NCI-H2227 treated with DMSO at 0.1 percent for 48 hours (cell line): ENCODE results near the gene SH2D7.

Experiments
- DNase-seq: peaks from one replicate; lab custom pipeline; 2025; lab: John Stamatoyannopoulos, UW

SH2D7 gene

DNA sequence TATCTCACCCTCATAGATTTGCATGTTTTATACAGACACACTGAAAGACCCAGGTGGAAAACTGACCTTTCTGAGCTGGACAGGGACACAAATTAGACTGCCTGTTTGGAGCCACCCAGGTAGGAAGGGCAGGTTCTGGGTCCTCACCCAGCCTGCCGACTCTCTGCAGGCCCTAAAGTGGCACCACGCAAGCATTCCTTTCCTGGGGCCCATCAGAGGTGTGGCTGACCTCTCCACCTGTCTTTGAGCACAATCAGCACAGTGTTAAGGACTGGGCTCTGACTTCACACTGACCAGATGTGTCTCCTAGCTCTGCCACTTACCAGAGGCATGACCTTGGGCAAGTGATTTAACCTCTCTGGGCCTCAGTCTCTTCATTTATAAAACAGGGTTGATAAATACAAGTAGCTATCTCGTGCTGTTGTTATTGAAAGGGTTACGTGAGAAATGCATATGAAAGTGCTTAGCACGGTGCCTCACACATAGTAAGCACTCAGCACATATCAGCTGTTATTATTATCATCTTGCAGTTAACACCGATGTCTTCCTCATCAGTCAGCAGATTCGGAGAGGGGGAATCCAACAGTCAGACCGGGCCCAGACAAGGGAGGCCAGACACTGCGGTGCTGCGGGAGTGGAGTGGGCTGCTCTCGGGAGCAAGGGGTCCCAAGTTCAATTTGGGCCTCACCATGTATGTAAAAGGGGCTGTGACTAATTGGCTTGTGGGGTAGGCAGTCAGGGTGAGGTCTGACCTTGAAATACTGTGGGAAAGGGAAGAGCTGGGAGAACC, 12.9 kb upstream of the SH2D7 start:
- DNase-seq = no peak

DNA sequence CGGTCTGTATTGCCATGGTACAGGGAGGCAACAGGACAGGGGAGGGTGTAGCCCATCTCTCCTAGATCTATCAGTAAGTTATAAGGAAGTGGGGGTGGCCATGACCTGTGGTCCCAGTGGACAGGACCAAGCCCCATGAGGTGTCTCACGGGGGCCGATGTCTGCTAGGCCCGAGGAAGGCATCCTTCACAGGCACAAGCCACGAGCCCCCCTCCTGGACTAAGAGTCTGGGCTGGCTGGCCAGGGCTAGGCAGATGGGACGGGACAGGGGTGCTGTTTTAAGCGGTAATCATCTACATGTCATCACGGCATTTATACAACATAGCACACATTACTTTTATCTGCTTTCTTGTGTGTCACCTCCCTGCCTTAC, 12.3 kb upstream of the SH2D7 start:
- no peak for DNase-seq

GRCh38 chr15:78082106-78082742, 10.1 kb upstream of the SH2D7 start:
- DNase-seq = no peak

DNA sequence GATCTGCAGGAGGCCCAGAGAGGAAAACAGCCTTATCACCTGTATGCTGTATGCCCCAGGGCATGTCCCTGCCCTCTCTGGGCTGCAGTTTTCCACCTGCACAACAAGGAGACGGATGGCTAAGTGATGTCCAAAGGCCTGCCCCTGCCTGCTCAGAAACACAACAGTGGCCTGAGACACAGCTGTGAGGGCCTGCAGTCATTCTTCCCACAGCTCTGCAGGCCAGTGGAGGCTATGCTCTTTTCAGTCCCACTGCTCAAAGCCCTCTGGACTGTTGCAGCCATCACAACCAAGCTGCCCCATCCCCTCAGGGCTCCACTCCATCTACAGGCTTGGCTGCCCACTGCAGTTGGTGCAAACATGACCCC, 9.6 kb upstream of the SH2D7 start:
- no peak for DNase-seq

- no peak for DNase-seq
These were observed 9.2 kb upstream of the SH2D7 start for GRCh38 chr15:78083186-78083585.

DNA sequence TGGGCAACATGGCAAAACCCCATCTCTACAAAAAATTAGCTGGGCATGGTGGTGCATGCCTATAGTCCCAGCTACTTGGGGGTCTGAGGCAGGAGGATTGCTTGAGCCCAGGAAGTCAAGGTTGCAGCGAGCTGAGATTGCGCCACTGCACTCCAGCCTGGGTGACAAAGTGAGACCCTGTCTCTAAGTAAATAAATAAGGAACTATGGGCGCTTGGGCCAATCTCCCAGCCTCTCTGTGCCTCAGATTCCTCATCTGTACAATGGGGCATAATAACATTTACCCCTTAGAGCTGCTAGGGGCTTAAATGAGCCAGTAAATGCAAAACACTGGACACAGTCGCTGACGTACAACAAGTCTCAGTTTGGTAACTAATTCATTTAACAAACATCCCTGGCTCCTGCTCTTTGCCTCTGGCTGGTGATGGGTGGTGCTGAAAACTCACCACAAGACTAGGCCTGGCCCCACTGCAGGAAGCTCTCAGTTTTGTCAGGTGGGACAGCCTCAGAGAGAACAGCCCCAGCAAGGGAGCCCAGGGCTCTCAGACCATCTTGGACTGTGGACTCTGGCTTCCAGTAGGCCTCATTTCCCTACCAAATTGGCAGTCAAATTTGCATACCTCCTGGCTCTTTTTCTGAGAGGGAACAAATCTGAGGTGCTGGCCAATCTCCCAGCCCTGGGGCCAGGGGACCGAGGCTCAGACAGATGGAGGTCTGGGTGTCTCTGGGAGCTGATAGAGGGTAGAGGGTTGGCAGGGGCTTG, 8.5 kb upstream of the SH2D7 start:
- DNase-seq = no peak

DNA sequence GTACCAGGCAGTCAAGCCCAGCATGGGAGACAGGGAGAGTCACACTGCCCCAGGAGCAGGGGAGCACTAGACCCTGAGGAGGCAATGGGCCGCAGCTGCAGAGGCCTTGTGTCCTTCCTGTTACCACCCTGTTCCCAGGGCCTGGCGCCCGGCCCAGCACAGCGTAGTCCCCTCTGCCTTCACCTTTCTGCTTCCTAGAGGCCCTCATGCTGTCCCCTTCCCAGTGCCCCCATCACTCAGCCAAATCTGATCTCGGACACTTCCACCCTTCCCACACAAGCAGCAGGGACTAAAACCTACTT, 8.0 kb upstream of the SH2D7 start:
- no peak for DNase-seq

DNA sequence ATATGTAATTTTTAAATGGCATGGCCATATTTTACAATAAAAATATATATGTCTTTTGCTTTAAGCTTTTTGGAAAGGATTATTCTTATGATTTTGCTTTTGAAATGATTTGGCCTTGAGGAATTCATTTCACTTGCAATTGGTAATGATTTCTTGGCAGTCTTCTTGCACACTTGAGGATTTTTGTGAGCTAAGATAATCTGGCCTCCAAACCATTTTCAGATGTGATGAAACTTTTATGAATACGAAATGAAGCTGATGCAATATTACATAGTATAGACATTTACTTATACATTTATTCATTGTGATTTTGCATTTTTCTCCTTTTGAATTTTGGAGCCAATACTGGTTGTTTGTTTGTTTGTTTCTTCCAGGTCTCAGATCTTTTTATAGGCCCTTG, 6.4 kb upstream of the SH2D7 start:
- DNase-seq = no peak

DNA sequence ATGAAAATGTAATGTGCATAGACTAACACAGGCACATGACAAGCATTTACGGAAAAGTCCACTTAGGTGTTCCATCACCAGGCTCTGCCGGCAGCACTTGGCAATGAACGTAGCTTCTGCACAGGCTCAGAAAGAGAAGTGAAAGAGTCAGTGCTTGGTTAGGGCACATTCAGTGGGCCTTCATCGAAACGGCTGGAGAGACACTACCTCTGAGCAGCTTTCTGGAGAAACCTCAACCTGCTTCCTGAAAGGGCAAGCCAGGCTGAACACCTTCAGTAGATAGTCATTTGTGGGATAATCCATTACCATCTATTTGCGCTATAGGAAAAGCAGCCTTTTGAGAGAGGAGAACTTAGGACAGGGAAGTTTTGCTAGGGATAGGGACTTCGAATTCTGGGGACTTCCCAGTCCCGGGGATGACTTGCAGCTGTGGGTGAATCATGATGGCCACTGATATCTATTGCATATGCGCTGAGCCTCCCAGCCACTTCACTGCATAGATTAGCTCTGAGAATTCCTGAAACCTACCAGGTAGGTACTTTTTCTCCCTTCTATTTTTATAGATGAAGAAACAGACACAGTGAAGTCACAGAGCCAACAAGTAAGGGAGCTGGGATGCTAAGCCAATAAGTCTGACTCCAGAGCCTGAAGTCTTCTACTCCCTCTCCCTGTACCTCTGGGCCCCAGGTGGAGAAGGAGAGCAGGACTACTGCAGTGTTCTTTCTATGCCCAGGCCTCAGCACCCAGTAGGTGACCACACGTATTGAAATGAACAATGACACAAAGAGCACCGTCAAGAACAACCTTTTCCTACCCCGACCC, 4.2 kb upstream of the SH2D7 start:
- no peak for DNase-seq

DNA sequence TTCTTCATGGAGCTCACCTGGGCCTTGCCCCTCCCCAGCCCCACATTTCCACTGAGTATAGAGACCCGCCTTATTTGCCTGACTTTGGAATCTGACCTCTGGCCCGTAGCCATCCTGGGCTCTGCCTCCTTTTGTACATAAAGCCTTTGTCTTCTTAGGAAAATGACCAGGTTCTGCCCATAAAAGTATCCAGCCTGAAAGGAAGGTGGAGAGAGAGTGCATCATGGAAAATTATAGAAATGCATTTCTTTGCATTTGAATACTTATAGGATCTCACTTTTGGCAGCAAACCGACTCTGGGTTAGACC, 3.6 kb upstream of the SH2D7 start:
- no peak for DNase-seq

DNA sequence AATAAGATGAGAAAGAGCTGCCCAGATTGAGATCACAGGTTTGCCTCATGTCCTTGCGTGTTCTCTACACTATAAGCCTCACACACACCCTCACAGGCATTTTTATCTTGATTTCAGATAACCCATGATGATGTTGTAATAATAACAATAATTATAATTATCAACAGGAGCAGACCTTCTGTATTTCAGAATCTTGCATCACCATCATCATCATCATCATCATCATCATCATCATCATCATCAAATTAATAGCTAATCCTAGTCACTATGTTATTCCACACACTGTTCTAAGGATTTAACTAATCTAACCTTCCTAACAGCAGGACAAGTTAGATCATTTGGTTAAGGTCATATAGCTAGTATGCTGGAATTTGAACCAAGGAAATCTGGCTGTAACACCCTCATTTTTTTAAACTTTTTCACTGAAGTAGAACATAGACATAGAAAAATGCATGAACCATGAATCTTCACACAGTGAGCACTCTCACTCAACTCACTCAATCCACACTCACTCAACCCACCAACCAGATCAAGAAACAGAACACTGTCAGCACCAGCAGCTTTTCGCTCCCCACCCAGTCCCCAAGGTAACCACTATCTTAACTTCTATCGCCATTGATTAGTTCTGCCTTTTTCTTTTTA, 1.8 kb upstream of the SH2D7 start:
- no peak for DNase-seq

- DNase-seq = no peak
These were observed 1.1 kb downstream of the SH2D7 start for GRCh38 chr15:78093242-78094020.

DNA sequence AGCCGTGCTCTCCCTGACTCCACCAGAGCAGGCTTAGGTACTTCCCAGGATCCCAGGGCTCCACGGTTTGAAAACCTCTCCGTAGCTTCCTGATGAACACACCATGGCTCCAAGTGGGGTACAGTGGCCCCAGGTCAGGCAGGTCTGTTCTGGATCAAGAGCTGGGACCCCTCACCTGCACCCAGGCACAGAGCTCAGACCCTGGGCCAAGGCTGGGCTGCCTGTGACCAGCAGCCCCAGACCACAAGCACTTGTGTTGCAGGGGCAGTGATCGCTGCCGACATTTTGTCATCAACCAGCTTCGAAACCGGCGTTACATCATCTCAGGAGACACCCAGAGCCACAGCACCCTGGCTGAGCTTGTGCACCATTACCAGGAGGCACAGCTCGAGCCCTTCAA, 5.3 kb downstream of the SH2D7 start:
- no peak for DNase-seq

GRCh38 chr15:78098131-78098755, 5.9 kb downstream of the SH2D7 start:
- no peak for DNase-seq

GRCh38 chr15:78100886-78101285, 8.5 kb downstream of the SH2D7 start:
- DNase-seq = no peak

- no peak for DNase-seq
These were observed 9.2 kb downstream of the SH2D7 start for GRCh38 chr15:78101423-78102105.

DNA sequence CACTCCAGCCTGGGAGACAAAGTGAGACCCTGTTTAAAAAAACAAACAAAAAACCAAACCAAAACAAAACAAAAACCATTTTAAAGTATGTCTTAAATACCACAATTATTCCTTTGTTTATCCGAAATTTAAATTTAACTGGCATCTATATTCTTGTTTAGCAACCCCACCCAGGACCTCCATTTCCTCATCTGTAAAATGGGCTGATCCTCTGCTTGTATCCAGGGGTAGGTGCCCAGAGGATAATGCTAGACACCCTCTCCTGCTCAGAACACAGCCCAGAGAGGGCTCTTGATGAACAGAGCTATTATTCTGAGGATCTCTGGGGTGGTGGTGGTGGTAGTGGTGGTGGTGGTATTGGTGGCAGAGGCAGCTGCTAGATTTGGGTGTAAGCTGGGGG, 9.8 kb downstream of the SH2D7 start:
- DNase-seq = no peak

- no peak for DNase-seq
These were observed 10.4 kb downstream of the SH2D7 start for GRCh38 chr15:78102741-78103140.

- no peak for DNase-seq
These were observed 11.2 kb downstream of the SH2D7 start for GRCh38 chr15:78103406-78104118.

GRCh38 chr15:78104119-78104479, 11.7 kb downstream of the SH2D7 start:
- no peak for DNase-seq
